Activated T-helper 2 cell treated with anti-CD3 and anti-CD28 coated beads, Interferon-gamma antibody, Interleukin-2, Interleukin-4, amounts not matched to agents 10 μg/mL and 5 μg/mL and 100 μg/mL, durations not matched to agents 14 hours and 24 hours and 36 hours (primary cell): Measurements from ENCODE around the gene PARP2. TPM values are rescaled to one million over a fixed set of nuclear protein-coding genes. Genes with fewer than 3 reads are reported as not detected.
A peak's percentile ranks its signal among the peaks of the same experiment; 100 is the strongest.
"Not testable (repeated sequence)": the region's sequence is repeated elsewhere in the genome, so short reads cannot be mapped to it uniquely, and the experiment has no call there.

Source experiments
- DNase-seq: peaks from one replicate; pipeline ENCODE4 v3.0.0; 2021; ENCODE audit warnings: low spot score
- H3K27ac Mint-ChIP-seq: one replicate; pipeline ENCODE4 v1.8.0; 2021; ENCODE audit warnings: mixed read lengths
- H3K27me3 Mint-ChIP-seq: one replicate; pipeline ENCODE4 v1.8.0; 2021; ENCODE audit warnings: low read depth, mixed read lengths
- H3K36me3 Mint-ChIP-seq: one replicate; pipeline ENCODE4 v1.8.0; 2021; ENCODE audit warnings: low read depth, mixed read lengths
- H3K4me1 Mint-ChIP-seq: one replicate; pipeline ENCODE4 v1.8.0; 2021; ENCODE audit warnings: low read depth, mixed read lengths
- H3K4me3 Mint-ChIP-seq: one replicate; pipeline ENCODE4 v1.8.0; 2021; ENCODE audit warnings: low read depth, mild to moderate bottlenecking, moderate library complexity, mixed read lengths
- H3K9me3 Mint-ChIP-seq: one replicate; pipeline ENCODE4 v1.8.0; 2021; ENCODE audit warnings: mixed read lengths
- intact Hi-C: fragments of 100-400 bp; cut with micrococcal nuclease; formaldehyde crosslinking; loops from one replicate; pipeline ENCODE4 v1.15.1; 2023
- total RNA-seq: library from RNA; stranded (reverse); gene quantifications from 2 replicates; pipeline ENCODE4 v1.2.3, GENCODE V29; 2022

PARP2 gene
- total RNA-seq, 1 donor from 2014 or later = 31.5 TPM

- Mint-ChIP-seq H3K9me3 (no peaks in the 10 kb centered on the region), H3K27ac (no peak overlapping the region), H3K36me3 (peaks cover 44% of the 10 kb centered on the region), H3K4me3 (peak overlapping the region; percentile 23), H3K4me1 (peaks cover 51% of the 10 kb centered on the region), H3K27me3 (no peaks in the 10 kb centered on the region)
- intact Hi-C loops = no loop called here
- DNase-seq = no peak
Measured at GRCh38 chr14:20331053-20331613, 12.3 kb upstream of the PARP2 start.

GRCh38 chr14:20332431-20332787, 11.0 kb upstream of the PARP2 start:
- Mint-ChIP-seq H3K9me3 (no peaks in the 10 kb centered on the region), H3K36me3 (peaks cover 35% of the 10 kb centered on the region), H3K4me3 (peak overlapping the region; percentile 97), H3K4me1 (peaks cover 50% of the 10 kb centered on the region), H3K27ac (peak overlapping the region; percentile 88), H3K27me3 (no peaks in the 10 kb centered on the region)
- intact Hi-C loops = loop anchor here (2.0 kb wide), 1 partner anchor 122 kb away; the partner anchor contains the start of genes APEX1 and OSGEP
- DNase-seq = no peak

GRCh38 chr14:20332788-20333493, 10.5 kb upstream of the PARP2 start, which contains the start of gene CCNB1IP1:
CCNB1IP1 (minus strand) TSS chr14:20333279; CDS start chr14:20316523, 16,756 bp downstream.
- Mint-ChIP-seq H3K27me3 (peaks cover 4% of the 10 kb centered on the region), H3K36me3 (peaks cover 30% of the 10 kb centered on the region), H3K4me1 (peaks cover 45% of the 10 kb centered on the region), H3K4me3 (peak within 1 kb of the TSS; percentile 97), H3K9me3 (no peaks in the 10 kb centered on the region), H3K27ac (peak within 1 kb of the TSS; percentile 88)
- peak; percentile 48 for DNase-seq
- intact Hi-C loops = loop anchor here (1.0 to 2.0 kb wide), 4 partner anchors 10 to 280 kb away; partner anchors contain the start of genes APEX1, OSGEP, PARP2 and TEP1

- Mint-ChIP-seq H3K4me1 (peaks cover 42% of the 10 kb centered on the region), H3K27me3 (peaks cover 4% of the 10 kb centered on the region), H3K36me3 (peaks cover 30% of the 10 kb centered on the region), H3K9me3 (no peaks in the 10 kb centered on the region), H3K27ac (peak overlapping the region; percentile 88), H3K4me3 (peak overlapping the region; percentile 97)
- intact Hi-C loops = loop anchor here (1.0 to 2.0 kb wide), 4 partner anchors 10 to 280 kb away; partner anchors contain the start of genes APEX1, OSGEP, PARP2 and TEP1
- DNase-seq = no peak
Measured at GRCh38 chr14:20333494-20333841, 10.0 kb upstream of the PARP2 start.

- no peak for DNase-seq
- Mint-ChIP-seq H3K27me3 (peaks cover 6% of the 10 kb centered on the region), H3K36me3 (peaks cover 25% of the 10 kb centered on the region), H3K9me3 (no peaks in the 10 kb centered on the region), H3K27ac (no peak overlapping the region), H3K4me1 (peaks cover 37% of the 10 kb centered on the region), H3K4me3 (no peak overlapping the region)
- intact Hi-C loops = no loop called here
Measured at GRCh38 chr14:20334017-20334416, 9.4 kb upstream of the PARP2 start.

GRCh38 chr14:20341032-20341431, 2.4 kb upstream of the PARP2 start:
- peaks cover 13% of the 10 kb centered on the region for H3K4me1 Mint-ChIP-seq
- H3K27ac Mint-ChIP-seq, H3K27me3 Mint-ChIP-seq, DNase-seq, H3K36me3 Mint-ChIP-seq, H3K4me3 Mint-ChIP-seq, intact Hi-C loops, H3K9me3 Mint-ChIP-seq: not testable (repeated sequence)

- H3K27me3 Mint-ChIP-seq = peaks cover 7% of the 10 kb centered on the region
- H3K9me3 Mint-ChIP-seq = no peaks in the 10 kb centered on the region
- H3K36me3 Mint-ChIP-seq = peaks cover 14% of the 10 kb centered on the region
- intact Hi-C loops = loop anchor here (2.0 kb wide), 4 partner anchors 25 to 341 kb away; partner anchors contain the start of genes PIP4P1 and TEP1
- peaks cover 13% of the 10 kb centered on the region for H3K4me1 Mint-ChIP-seq
- no peak for DNase-seq
- H3K4me3 Mint-ChIP-seq = peak overlapping the region; percentile 98
- no peak overlapping the region for H3K27ac Mint-ChIP-seq
Measured at GRCh38 chr14:20341646-20342045, 1.8 kb upstream of the PARP2 start.

GRCh38 chr14:20343862-20344220, 406 bp downstream of the PARP2 start:
- Mint-ChIP-seq H3K4me1 (peaks cover 13% of the 10 kb centered on the region), H3K27ac (peak overlapping the region; percentile 94), H3K27me3 (peaks cover 2% of the 10 kb centered on the region), H3K36me3 (peaks cover 29% of the 10 kb centered on the region), H3K4me3 (peak overlapping the region; percentile 98), H3K9me3 (no peaks in the 10 kb centered on the region)
- intact Hi-C loops = loop anchor here (1.0 to 2.0 kb wide), 9 partner anchors 11 to 339 kb away; partner anchors contain the start of genes APEX1, CCNB1IP1, PIP4P1 and PNP
- no peak for DNase-seq

GRCh38 chr14:20345366-20345765, 1.9 kb downstream of the PARP2 start:
- H3K27ac Mint-ChIP-seq = peak overlapping the region; percentile 72
- H3K4me3 Mint-ChIP-seq = no peak overlapping the region
- peaks cover 13% of the 10 kb centered on the region for H3K4me1 Mint-ChIP-seq
- no peaks in the 10 kb centered on the region for H3K27me3 Mint-ChIP-seq
- intact Hi-C loops = no loop called here
- peaks cover 37% of the 10 kb centered on the region for H3K36me3 Mint-ChIP-seq
- no peaks in the 10 kb centered on the region for H3K9me3 Mint-ChIP-seq
- no peak for DNase-seq

- no peaks in the 10 kb centered on the region for H3K27me3 Mint-ChIP-seq
- H3K9me3 Mint-ChIP-seq = no peaks in the 10 kb centered on the region
- H3K4me3 Mint-ChIP-seq = no peak overlapping the region
- peaks cover 43% of the 10 kb centered on the region for H3K36me3 Mint-ChIP-seq
- peaks cover 13% of the 10 kb centered on the region for H3K4me1 Mint-ChIP-seq
- no peak overlapping the region for H3K27ac Mint-ChIP-seq
- no peak for DNase-seq
- intact Hi-C loops = no loop called here
Measured at GRCh38 chr14:20346713-20347112, 3.3 kb downstream of the PARP2 start.

- intact Hi-C loops = no loop called here
- no peak for DNase-seq
- H3K4me1 Mint-ChIP-seq = peaks cover 13% of the 10 kb centered on the region
- H3K4me3 Mint-ChIP-seq = no peak overlapping the region
- no peak overlapping the region for H3K27ac Mint-ChIP-seq
- no peaks in the 10 kb centered on the region for H3K9me3 Mint-ChIP-seq
- peaks cover 53% of the 10 kb centered on the region for H3K36me3 Mint-ChIP-seq
- H3K27me3 Mint-ChIP-seq = no peaks in the 10 kb centered on the region
Measured at GRCh38 chr14:20347747-20348146, 4.3 kb downstream of the PARP2 start.

GRCh38 chr14:20350282-20350681, 6.8 kb downstream of the PARP2 start:
- no peaks in the 10 kb centered on the region for H3K27me3 Mint-ChIP-seq
- intact Hi-C loops = no loop called here
- no peak for DNase-seq
- H3K27ac Mint-ChIP-seq = no peak overlapping the region
- no peaks in the 10 kb centered on the region for H3K9me3 Mint-ChIP-seq
- H3K4me1 Mint-ChIP-seq = peaks cover 6% of the 10 kb centered on the region
- H3K36me3 Mint-ChIP-seq = peaks cover 68% of the 10 kb centered on the region
- no peak overlapping the region for H3K4me3 Mint-ChIP-seq

- H3K4me3 Mint-ChIP-seq = no peak overlapping the region
- intact Hi-C loops = no loop called here
- peaks cover under 1% of the 10 kb centered on the region for H3K4me1 Mint-ChIP-seq
- H3K9me3 Mint-ChIP-seq = no peaks in the 10 kb centered on the region
- no peak overlapping the region for H3K27ac Mint-ChIP-seq
- H3K27me3 Mint-ChIP-seq = no peaks in the 10 kb centered on the region
- DNase-seq = no peak
- H3K36me3 Mint-ChIP-seq = peaks cover 67% of the 10 kb centered on the region
Measured at GRCh38 chr14:20350860-20351259, 7.4 kb downstream of the PARP2 start.
